Posterior cingulate gyrus (tissue), 11 donors: ENCODE results near the gene ZNF385B.
"Not testable (repeated sequence)": the region's sequence is repeated elsewhere in the genome, so short reads cannot be mapped to it uniquely, and the experiment has no call there.

ENCODE experiments used
- DNase-seq, 10 donors: peaks; one replicate each; pipeline versions ENCODE4 v3.0.0 to v3.0.0-alpha.2; 2020 to 2021; ENCODE audit warnings: mixed read lengths in 3 of 10
- intact Hi-C: fragments of 100-400 bp; cut with DNase I; formaldehyde crosslinking; loops from one replicate; pipeline ENCODE4 v1.15.1; 2023

ZNF385B gene

DNA sequence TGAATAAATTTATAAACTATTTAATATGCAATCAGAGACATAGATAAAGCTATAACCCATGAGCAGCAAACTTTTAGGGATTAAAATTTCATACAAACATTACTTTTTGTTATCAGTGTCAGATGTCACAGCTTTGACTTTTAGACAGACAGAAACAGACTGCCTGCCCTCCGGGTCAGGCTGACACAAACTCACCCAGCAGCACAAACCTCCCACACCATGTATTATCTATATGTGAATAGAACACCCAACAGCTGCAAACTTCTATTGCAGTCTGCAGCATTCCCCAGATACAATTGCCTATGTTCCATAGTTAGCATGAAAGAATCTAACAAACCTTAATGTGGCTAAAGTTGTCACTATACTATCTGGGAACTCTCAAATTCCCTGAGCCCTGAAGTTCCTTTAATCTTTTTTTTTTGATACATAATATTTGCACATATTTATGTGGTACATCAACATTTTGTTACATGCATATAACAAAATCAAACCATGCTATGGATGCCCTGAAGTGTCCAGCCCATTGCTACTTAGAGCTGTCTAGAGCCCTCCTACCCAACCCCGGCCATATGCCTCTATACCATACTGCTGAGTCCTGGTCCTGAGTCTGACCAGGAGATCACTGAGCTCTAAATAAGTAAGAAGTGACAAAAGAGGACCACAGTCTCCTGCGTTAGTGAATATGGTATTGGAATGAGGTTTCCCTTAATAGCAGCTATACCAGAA lies 214.4 kb downstream of the ZNF385B start:
- no peak for DNase-seq
- intact Hi-C loops: no loop called here

DNA sequence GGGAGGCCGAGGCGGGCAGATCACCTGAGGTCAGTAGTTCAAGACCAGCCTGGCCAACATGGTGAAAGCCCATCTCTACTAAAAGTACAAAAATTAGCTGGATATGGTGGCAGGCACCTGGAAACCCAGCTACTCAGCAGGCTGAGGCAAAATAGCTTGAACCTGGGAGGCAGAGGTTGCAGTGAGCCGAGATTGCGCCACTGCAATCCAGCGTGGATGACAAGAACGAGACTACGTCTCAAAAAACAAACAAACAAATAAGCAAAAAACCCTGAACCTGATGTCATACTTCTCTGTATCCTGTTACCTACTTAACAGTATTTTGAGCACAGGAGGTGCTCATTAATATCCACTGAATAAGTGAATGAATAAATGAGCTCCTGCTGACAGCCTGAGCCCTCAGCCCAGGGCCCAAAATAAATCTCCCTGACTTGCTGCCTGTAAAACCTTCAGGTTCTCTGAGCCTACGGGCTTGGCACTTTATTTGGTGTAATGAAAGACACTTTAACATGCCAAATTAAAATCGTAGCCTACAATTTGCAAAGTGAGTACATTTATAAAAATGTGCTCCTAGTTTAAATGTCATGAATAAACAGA lies 215.1 kb downstream of the ZNF385B start:
- DNase-seq: no peak
- intact Hi-C loops: no loop called here

DNA sequence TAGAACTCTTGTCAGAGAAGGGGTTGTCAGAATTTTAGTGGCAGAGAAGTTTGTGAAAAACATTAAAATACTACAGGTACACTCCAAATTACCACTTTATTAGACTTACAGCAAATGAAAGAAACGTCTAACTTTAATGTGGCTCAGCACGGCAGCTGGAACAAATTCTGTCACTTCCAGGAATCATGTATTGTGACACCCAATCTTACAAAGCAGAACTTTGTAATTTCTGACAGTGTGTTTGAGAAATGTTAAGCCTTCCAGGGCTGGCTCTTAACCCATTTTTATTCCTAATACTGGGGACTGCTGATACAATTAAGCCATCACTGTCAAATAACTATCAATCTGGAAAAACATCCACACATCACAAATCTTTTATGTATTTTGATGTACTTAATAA lies 216.4 kb downstream of the ZNF385B start:
- intact Hi-C loops: no loop called here
- DNase-seq: no peak

GRCh38 chr2:179642462-179642861 lies 218.9 kb downstream of the ZNF385B start:
- no peak for DNase-seq
- intact Hi-C loops: no loop called here

DNA sequence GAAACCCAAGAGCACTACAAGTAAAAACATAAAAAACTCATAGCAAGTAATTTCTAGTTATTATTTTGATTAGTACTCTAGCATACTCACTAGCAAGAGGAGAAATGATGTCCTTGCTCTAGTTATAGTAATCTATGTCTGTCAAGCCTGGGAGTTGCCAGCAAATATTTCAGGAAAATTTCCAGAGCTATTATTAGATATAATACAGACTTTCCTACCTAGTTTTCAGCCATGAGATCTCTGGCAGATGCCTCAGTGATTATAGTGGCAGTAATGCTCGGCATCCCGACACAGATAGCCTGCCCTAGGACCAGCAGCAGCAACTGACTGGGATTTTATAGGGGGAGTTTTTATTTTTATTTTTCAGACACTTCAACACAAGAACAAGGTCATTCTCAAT lies 224.4 kb downstream of the ZNF385B start:
- no peak for DNase-seq
- intact Hi-C loops: no loop called here

DNA sequence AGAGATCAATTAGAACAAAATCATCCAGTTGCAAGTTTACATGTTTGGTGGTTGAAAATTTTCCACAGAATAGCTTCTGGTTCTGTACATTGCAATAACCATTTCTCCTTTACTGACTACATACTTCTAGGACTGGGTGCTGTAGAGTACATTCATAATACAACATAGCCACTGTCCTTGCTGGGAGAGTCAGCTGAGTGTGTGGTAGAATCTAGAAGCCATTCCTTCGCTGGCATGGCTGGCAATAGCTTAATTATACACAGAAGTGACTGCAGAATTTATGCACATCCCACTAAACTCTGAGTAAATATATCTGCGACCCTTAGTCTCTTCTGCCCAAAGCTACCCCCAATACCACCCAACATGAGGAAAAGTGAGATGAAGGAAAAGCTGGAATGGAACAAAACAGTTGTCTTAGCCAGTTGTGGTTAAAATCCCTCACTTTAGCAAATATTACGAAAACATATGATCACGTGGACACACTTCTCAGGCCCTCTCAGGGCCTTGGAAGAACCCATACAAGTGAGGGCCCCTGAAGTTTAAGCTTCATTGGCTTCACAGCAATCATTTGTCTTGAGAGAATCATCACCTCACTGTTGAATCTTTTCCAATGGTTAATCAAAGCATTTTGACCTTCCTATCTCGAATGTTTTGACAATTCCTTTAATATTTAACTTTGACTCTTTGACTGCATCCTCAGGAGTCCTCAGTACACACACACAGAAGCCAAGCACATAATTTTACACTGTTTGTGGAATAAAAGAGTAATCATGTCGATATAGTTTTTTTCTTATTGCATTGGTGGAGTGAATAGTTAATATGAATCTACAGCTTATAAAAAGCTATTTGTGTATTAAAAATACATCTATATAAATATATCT lies 225.1 kb downstream of the ZNF385B start:
- DNase-seq: no peak
- intact Hi-C loops: no loop called here

DNA sequence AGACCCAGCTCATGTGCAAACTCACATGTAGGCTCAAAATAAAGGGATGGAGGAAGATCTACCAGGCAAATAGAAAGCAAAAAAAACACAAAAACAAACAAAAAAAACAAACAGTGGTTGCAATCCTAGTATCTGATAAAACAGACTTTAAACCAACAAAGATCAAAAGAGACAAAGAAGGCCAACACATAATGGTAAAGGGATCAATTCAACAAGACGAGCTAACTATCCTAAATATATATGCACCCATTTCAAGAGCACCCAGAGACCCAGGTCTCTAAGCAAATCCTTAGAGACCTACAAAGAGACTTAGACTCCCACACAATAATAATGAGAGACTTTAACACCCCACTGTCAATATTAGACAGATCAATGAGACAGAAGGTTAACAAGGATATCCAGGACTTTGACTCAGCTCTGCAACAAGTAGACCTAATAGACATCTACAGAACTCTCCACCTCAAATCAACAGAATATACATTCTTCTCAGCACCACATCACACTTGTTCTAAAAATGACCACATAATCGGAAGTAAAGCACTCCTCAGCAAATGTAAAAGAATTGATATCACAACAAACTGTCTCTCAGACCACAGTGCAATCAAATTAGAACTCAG lies 229.5 kb downstream of the ZNF385B start:
- intact Hi-C loops, DNase-seq: not testable (repeated sequence)

DNA sequence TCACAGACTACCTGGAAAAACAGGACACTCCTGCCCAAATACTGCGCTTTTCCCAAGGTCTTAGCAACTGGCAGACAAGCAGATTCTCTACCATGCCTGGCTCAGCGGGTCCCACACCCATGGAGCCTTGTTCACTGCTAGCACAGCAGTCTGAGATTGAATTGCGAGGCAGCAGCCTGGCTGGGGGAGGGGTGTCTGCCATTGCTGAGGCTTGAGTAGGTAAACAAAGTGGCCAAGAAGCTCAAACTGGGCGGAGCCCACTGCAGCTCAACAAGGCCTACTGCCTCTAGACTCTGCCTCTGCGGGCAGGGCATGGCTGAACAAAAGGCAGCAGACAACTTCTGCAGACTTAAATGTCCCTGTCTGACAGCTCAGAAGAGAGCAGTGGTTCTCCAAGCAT lies 231.6 kb downstream of the ZNF385B start:
- peak in 1 of 10 donors; percentile 55 for DNase-seq

DNA sequence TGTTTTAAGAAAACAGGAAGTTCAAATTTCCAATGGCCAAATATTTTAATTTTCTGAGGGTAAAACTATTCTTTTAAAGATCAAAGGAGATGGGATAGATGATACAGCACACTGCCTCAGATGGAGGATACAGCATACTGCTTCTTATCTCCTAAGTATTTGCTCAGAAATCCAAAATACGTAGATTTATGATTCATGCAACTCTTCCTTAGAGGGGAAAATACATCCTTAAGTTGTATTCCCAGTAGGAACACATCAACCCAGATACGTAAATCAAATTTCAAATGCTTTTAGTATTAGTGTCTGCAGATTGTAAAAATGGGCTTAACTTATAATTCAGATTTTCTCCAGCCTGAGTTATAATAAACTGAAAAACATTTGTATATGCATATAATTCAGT lies 235.2 kb downstream of the ZNF385B start:
- intact Hi-C loops: no loop called here
- DNase-seq: no peak

More for the DNA sequence above, 231.6 kb downstream of the ZNF385B start:
- intact Hi-C loops: not testable (repeated sequence)

DNA sequence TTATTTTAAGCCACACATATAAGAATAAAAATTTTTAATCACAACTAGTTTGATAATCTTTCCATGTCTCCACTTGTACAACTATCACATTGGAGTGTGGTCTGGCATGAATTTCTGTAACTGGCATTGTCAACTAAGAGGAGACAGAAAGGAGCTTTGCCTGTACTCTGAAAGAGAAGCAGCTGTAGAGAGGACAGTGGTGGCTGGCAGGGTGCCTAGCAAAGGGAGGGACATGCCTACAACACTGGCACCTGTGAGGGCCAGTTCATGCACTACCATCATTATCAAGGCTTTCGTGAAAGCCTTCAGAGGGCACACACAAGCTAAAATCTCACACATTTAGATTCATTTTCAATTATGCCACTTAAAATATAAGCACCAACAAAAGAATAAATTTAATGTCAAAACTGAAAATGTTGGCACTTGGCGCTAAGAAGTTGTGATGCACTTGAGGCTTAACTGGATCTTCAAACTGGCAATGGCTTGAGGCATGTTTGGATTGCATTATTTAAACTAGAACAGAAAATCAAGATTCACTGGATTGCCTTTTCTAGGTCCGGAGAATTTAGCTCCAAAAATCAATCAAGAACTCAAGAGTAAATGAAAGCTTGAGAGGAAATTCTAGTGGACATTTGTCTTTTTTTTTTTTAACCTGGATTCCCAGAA lies 238.6 kb downstream of the ZNF385B start:
- DNase-seq: peak in 1 of 10 donors; percentile 7
- intact Hi-C loops: no loop called here

DNA sequence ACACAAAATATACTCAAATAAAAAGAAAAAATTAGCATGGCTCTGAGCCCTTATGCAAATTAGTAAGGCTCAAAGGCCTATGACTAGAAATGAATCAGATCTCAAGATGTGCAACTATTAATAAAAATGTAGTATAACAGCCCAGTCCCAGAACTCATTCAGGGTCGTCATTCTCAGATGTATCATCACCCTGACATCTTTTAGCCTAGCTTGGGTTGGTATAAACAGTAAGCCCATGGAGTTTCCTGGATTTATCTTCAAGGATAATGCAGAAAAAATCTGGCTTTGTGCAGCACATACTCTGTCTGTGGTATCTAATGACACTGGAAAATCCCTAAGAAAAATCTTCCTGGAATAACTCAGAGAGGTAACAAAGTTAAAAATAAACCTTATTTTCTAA lies 239.3 kb downstream of the ZNF385B start:
- DNase-seq: no peak
- intact Hi-C loops: no loop called here

DNA sequence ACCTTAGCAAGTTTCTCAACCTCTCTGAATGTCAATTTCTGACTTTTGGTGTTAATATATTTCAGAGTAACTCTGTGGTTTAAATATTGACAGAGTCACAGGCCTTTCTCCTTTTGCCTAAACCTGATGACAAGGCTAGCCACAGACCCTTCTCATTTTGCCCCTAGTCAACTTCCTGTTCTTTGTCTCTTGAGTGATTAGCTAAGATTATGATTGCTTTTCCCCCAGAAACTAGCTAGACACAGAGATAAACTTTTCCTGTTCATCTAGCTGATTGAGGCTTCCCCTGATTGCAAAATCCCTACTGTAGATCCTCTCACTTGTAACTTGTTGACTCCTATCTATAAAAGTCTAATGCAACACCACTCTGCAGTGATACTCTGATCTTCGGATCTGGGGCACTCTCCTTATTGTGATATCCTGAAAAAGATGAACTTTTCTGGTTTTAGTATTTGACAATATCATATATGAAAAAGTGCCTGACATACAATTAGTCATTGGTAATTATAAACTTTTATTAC lies 241.4 kb downstream of the ZNF385B start:
- intact Hi-C loops: no loop called here

GRCh38 chr2:179614121-179614520 lies 247.3 kb downstream of the ZNF385B start:
- intact Hi-C loops: no loop called here
- DNase-seq: no peak

More for the DNA sequence above, 241.4 kb downstream of the ZNF385B start:
- DNase-seq: no peak

GRCh38 chr2:179613701-179614100 lies 247.7 kb downstream of the ZNF385B start:
- DNase-seq: no peak
- intact Hi-C loops: no loop called here

GRCh38 chr2:179613299-179613651 lies 248.1 kb downstream of the ZNF385B start:
- intact Hi-C loops: no loop called here
- DNase-seq: no peak

- intact Hi-C loops: no loop called here
- no peak for DNase-seq
Measured at GRCh38 chr2:179612591-179613298, 248.7 kb downstream of the ZNF385B start.

DNA sequence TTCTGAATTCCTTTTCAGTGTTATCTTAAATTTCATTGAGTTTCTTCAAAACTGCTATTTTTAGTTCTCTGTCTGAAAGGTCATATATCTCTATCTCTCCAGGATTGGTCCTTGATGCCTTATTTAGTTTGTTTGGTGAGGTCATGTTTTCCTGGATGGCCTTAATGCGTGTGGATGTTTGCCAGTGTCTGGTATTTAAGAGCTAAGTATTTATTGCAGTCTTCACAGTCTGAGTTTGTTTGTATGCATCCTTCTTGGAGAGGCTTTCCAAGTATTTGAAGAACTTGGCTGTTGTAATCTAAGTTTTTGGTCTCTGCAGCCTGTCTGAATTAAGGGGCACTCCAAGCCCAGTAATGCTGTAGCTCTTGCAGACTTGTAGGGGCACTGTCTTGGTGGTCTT lies 249.3 kb downstream of the ZNF385B start:
- intact Hi-C loops: no loop called here
- no peak for DNase-seq

DNA sequence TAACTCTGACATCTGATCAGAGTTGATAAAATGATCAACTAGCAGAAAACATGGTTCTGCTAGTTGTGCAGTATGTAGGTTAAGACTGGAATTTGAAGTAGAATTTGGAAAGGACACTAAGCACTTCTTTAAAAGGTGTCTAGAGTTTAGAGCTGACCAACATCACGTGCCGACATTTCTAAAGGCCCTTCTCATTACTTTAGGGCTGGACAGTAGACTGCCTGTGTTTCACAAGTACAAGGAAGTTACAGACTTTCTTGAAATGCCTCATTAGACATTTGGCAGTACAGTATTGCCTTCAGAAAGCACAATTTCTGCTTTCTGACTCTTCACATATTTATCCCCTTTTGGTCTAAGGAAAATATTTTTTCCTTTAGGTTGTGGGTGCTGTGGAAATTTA lies 255.3 kb downstream of the ZNF385B start:
- intact Hi-C loops: no loop called here
- no peak for DNase-seq

- intact Hi-C loops: no loop called here
Measured at GRCh38 chr2:179605341-179605740, 256.1 kb downstream of the ZNF385B start.

GRCh38 chr2:179604598-179604997 lies 256.8 kb downstream of the ZNF385B start:
- intact Hi-C loops: no loop called here
- no peak for DNase-seq

More at GRCh38 chr2:179605341-179605740, 256.1 kb downstream of the ZNF385B start:
- DNase-seq: no peak
